Liver (tissue), 3 donors: ENCODE results near the gene ZNF618.

ENCODE experiments used
- GABPA ChIP-seq, 2 donors: IDR thresholded peaks in 1 of 2; conservative IDR thresholded peaks in 1 of 2; 2 replicates each; pipeline ENCODE4 v1.6.1; 2016; ENCODE audit warnings: antibody characterized with exemption in 2 of 2, mild to moderate bottlenecking in 1 of 2, moderate library complexity in 1 of 2
- JUND ChIP-seq, 2 donors: IDR thresholded peaks; 2 replicates each; pipeline ENCODE4 v1.6.1; 2016; ENCODE audit warnings: antibody characterized with exemption in 2 of 2
- RAD21 ChIP-seq, 2 donors: IDR thresholded peaks; 2 replicates each; pipeline ENCODE4 v1.6.1; 2016; ENCODE audit warnings: antibody characterized with exemption in 2 of 2, mild to moderate bottlenecking in 2 of 2
- RXRA ChIP-seq, 2 donors: IDR thresholded peaks; 2 replicates each; pipeline ENCODE4 v1.6.1; 2017 to 2018; ENCODE audit warnings: antibody characterized with exemption in 2 of 2, mild to moderate bottlenecking in 1 of 2
- TAF1 ChIP-seq: conservative IDR thresholded peaks from 2 replicates; pipeline ENCODE4 v1.6.1; 2016; ENCODE audit warnings: antibody characterized with exemption, mild to moderate bottlenecking
- YY1 ChIP-seq: IDR thresholded peaks from 2 replicates; pipeline ENCODE4 v1.6.1; 2016; ENCODE audit warnings: antibody characterized with exemption, mild to moderate bottlenecking
- TF ChIP-seq, protein P1 (sequence below): fragments of 150-350 bp; IDR thresholded peaks from 2 replicates; pipeline ENCODE4 v1.5.1; 2017; ENCODE audit warnings: improper control_type of control experiment, low read depth, low read length; ENCODE audit not compliant: missing input control
- TF ChIP-seq, protein P2 (sequence below): IDR thresholded peaks from 2 replicates; pipeline ENCODE4 v1.6.1; 2016; ENCODE audit warnings: antibody characterized with exemption
- TF ChIP-seq, protein P3 (sequence below): IDR thresholded peaks from 2 replicates; pipeline ENCODE4 v1.6.1; 2016; ENCODE audit warnings: antibody characterized with exemption, mild to moderate bottlenecking
- TF ChIP-seq, protein P4 (sequence below): IDR thresholded peaks from 2 replicates; pipeline ENCODE4 v1.6.1; 2016; ENCODE audit warnings: antibody characterized with exemption
- donor health status: healthy.
- donor health status: healthy.

DNA sequence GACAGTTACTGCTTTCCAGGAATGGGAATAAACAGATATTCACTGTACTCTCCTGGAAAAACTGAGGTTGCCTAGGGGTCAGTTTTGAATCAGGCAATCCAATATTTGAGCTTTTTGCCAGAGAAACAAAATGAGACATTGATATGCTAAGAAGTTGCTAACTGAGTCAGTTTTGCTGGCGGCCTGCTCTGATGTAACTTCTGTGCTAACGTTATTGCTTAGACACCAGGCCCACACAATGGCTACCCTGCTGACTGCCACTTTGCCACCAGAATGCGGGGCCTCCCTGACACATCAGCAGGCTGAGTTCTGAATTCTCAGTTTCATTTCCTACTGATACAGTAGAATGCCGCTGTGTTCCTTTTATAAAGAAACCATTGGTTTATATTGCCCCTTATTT, 18.2 kb upstream of the ZNF618 start:
- TF ChIP-seq, protein P1, sequence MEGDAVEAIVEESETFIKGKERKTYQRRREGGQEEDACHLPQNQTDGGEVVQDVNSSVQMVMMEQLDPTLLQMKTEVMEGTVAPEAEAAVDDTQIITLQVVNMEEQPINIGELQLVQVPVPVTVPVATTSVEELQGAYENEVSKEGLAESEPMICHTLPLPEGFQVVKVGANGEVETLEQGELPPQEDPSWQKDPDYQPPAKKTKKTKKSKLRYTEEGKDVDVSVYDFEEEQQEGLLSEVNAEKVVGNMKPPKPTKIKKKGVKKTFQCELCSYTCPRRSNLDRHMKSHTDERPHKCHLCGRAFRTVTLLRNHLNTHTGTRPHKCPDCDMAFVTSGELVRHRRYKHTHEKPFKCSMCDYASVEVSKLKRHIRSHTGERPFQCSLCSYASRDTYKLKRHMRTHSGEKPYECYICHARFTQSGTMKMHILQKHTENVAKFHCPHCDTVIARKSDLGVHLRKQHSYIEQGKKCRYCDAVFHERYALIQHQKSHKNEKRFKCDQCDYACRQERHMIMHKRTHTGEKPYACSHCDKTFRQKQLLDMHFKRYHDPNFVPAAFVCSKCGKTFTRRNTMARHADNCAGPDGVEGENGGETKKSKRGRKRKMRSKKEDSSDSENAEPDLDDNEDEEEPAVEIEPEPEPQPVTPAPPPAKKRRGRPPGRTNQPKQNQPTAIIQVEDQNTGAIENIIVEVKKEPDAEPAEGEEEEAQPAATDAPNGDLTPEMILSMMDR = no peak
- TF ChIP-seq, protein P2, sequence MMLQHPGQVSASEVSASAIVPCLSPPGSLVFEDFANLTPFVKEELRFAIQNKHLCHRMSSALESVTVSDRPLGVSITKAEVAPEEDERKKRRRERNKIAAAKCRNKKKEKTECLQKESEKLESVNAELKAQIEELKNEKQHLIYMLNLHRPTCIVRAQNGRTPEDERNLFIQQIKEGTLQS = no peak
- TF ChIP-seq TAF1 (no peak), RAD21 (IDR thresholded peaks at IDR 0.05) (no peak), YY1 (no peak), GABPA (IDR thresholded peaks at IDR 0.05 in 1 of 2, conservative IDR thresholded peaks at IDR 0.05 in 1 of 2) (no peak), RXRA (IDR thresholded peaks at IDR 0.05) (no peak), JUND (IDR thresholded peaks at IDR 0.05) (no peak)
- TF ChIP-seq, protein P3, sequence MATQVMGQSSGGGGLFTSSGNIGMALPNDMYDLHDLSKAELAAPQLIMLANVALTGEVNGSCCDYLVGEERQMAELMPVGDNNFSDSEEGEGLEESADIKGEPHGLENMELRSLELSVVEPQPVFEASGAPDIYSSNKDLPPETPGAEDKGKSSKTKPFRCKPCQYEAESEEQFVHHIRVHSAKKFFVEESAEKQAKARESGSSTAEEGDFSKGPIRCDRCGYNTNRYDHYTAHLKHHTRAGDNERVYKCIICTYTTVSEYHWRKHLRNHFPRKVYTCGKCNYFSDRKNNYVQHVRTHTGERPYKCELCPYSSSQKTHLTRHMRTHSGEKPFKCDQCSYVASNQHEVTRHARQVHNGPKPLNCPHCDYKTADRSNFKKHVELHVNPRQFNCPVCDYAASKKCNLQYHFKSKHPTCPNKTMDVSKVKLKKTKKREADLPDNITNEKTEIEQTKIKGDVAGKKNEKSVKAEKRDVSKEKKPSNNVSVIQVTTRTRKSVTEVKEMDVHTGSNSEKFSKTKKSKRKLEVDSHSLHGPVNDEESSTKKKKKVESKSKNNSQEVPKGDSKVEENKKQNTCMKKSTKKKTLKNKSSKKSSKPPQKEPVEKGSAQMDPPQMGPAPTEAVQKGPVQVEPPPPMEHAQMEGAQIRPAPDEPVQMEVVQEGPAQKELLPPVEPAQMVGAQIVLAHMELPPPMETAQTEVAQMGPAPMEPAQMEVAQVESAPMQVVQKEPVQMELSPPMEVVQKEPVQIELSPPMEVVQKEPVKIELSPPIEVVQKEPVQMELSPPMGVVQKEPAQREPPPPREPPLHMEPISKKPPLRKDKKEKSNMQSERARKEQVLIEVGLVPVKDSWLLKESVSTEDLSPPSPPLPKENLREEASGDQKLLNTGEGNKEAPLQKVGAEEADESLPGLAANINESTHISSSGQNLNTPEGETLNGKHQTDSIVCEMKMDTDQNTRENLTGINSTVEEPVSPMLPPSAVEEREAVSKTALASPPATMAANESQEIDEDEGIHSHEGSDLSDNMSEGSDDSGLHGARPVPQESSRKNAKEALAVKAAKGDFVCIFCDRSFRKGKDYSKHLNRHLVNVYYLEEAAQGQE = no peak
- TF ChIP-seq, protein P4, sequence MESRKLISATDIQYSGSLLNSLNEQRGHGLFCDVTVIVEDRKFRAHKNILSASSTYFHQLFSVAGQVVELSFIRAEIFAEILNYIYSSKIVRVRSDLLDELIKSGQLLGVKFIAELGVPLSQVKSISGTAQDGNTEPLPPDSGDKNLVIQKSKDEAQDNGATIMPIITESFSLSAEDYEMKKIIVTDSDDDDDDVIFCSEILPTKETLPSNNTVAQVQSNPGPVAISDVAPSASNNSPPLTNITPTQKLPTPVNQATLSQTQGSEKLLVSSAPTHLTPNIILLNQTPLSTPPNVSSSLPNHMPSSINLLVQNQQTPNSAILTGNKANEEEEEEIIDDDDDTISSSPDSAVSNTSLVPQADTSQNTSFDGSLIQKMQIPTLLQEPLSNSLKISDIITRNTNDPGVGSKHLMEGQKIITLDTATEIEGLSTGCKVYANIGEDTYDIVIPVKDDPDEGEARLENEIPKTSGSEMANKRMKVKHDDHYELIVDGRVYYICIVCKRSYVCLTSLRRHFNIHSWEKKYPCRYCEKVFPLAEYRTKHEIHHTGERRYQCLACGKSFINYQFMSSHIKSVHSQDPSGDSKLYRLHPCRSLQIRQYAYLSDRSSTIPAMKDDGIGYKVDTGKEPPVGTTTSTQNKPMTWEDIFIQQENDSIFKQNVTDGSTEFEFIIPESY = no peak
